NOMO-1 (cell line): ENCODE data around the gene PABPN1L.
A peak's percentile ranks its signal among the peaks of the same experiment; 100 is the strongest.

Experiments
- DNase-seq, 2 experiments: peaks; one replicate each; lab custom pipeline; 2025; ENCODE audit not compliant: unreplicated experiment in 2 of 2; lab: John Stamatoyannopoulos, UW

Gene PABPN1L

DNA sequence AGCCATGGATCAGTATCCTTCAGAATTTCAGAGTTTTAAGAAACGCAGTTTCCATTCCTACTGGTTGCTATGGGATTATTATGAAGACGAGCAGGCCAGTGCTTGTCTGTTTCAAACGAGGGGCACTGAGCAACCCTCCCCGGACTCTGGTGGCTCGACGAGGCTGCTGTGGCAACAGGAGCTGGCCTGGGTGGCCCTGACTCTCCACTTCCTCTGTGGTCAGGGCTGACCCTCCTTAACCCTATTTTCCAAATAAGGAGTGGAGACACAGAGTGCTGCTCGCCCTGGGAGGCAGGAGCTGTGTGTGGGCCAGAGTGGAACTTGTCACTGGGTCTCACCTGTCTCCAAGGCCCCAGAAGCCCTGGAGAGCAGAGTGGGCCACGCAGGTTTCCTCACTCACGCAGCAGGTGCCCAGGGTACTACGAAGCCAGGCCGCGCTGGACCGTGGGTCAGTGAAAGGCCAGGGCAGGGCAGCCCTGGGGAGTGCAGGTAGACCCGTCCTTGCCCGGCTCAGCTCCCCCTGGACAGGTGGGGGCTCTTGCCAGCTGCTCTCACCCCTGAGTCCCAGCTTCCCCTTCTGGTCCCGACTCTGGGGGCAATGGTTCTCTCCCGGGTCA, 13.0 kb downstream of the PABPN1L start:
- DNase-seq: no peak

DNA sequence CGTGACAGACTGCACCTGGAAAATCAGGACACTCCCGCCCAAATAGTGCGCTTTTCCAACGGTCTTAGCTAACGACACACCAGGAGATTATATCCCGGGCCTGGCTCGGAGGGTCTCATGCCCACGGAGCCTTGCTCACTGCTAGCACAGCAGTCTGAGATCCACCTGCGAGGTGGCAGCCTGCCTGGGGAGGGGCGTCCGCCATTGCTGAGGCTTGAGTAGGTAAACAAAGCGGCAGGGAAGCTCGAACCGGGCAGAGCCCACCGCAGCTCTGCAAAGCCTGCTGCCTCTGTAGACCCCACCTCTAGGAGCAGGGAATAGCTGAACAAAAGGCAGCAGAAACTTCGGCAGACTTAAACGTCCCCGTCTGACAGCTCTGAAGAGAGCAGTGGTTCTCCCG, 14.8 kb downstream of the PABPN1L start:
- DNase-seq: no peak

DNA sequence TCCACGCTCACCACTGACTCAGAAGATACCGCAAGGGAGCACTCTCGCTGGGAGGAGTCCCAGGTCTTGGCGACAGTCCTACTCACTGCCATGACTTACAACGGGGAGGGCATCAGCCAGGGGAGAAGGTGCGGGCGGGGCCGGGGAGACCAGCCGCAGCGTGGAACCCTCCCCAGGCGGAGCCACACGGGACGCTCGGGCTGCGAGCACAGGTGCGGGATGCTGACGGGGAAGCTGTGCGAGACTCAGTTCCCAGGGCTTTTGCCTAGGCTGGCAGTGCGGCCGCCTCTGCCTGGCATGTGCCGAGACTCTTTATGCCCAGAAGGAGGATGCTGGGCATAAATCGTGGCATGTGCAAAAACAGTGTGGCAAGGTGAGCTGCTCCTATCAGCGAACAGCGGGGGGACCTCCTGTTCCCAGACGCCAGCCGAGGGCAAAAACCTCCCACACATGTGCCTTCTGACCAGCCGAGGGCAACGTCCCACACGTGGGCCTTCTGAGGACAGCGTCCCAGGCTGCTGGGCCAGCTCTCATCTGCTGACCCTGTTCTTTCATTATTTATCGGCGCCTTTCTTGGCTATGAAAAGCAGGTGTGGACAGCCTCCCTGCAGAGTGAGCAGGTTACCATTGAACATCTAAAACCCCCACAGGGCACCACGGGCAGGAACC, 15.8 kb downstream of the PABPN1L start:
- no peak for DNase-seq

DNA sequence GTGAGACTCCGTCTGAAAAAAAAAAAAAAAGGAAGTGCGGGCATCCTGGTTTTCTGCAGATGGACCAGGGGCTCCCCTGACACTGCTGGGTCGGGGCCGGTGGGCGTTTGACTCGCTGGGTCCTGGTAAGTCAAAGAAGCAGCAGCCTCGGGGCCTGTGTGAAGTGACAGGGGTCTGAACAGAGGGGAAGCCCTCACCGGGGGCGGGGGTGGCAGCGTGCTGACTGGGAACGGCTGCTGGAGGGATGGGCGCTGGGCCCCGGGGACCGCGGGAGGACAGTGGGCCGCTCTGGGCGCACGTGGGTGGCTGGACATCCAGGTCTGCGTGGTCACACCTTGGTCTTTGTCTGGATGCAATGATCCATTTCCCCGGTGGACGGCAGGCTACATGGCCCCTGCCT, 17.9 kb downstream of the PABPN1L start:
- no peak for DNase-seq

DNA sequence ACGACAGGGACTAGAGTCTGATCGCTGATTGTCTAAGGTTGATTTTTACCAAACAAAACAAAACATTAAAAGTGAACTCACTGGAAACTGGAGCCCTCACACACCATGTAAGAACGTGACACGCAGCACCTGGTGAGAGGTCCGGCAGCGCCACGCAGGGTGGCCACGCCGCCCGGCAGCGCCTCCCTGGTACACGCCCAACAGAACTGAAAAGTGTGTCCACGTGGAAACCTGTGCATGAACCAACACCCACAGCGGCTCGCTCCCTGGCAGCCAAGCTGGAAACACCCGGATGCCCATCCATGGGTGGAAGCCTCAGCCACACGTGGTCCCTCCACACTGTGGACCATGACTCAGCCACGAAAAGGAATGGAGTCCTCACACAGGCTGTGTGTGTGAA, 18.8 kb downstream of the PABPN1L start:
- DNase-seq: no peak

- no peak for DNase-seq
Observed at GRCh38 chr16:88846088-88846487, 20.4 kb downstream of the PABPN1L start.

DNA sequence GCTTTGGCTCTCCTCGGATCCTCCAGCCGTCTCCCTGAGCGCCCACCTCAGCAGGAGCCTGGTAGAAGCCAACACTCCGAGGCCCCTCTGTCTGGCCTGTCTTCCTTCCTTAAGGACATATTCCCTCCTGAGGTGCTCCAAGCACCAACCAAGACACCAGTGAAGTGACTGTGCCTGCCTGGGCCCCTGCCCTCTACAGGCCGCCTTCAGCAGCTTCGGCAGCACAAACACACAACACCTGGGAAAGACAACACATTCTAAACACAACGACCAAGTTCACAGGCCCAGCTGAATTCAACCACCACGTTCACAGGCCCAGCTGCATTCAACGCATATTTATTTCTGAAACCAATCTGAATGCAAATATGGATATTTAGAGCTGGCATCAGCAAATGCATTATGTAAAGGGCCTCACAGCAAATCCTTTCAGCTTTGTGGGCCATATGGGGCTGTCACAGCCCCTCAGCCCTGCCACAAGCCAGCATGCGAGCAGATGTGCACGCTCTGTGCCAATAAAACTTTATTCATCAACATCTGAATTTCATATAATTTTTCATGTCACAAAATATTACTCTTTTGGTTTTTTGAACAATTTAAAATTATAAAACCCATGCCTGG, 21.9 kb downstream of the PABPN1L start:
- DNase-seq: no peak

- no peak for DNase-seq
Observed at GRCh38 chr16:88843256-88843655, 23.2 kb downstream of the PABPN1L start.

- DNase-seq: no peak
Observed at GRCh38 chr16:88842806-88843205, 23.7 kb downstream of the PABPN1L start.

DNA sequence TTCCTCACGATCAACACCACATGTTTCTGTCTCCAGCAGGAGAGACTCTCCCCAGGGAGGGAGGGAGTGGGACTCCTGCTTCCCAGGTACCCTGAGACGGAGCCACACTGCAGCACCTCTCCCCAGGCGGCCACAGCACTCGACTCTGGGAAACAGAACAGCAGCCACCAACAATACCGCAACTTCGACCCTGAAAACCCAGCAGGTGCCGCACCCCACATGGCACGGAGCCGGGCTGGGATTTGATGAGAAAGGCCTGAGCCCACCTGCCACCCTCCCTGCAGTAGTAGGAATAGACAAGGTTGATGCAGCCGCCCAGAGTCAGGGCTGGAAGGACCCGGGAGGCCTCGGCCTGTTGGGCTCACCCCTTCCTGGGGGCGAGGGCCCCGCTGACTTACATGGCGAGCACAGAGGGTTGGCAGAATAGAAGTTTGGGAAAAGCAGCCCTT, 24.1 kb downstream of the PABPN1L start:
- DNase-seq: no peak

- no peak for DNase-seq
Observed at GRCh38 chr16:88841521-88842307, 24.7 kb downstream of the PABPN1L start.

- DNase-seq: no peak
Observed at GRCh38 chr16:88840600-88841215, 25.8 kb downstream of the PABPN1L start.

GRCh38 chr16:88839745-88840599, 26.5 kb downstream of the PABPN1L start:
- DNase-seq: peak; percentile 61 to 65

GRCh38 chr16:88839026-88839529, 27.4 kb downstream of the PABPN1L start:
- DNase-seq: no peak

GRCh38 chr16:88838566-88838965, 27.9 kb downstream of the PABPN1L start:
- DNase-seq: no peak

- no peak for DNase-seq
Observed at GRCh38 chr16:88837806-88838205, 28.7 kb downstream of the PABPN1L start.

DNA sequence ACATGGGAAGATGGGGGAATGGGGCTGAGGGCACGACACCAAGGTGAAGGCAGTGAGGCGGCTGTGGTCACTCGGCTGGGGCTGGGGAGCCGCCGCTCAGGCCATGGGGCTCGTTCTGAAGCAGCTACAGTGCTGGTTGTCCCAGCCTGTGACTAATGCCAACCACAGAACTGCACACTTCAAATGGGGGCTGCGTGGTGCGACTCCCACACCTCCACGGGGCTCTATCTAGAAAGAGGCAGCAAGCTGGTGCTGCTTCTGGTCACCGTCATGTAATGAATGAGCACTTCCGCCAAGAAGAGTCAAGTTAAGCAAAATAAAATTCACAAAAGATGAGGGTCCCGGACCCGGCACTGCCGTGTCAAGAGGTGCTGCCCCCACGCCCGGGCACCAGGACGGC, 29.7 kb downstream of the PABPN1L start:
- DNase-seq: no peak

- no peak for DNase-seq
Observed at GRCh38 chr16:88835818-88836217, 30.6 kb downstream of the PABPN1L start.

- no peak for DNase-seq
Observed at GRCh38 chr16:88835383-88835782, 31.1 kb downstream of the PABPN1L start.

- DNase-seq: no peak
Observed at GRCh38 chr16:88834670-88835069, 31.8 kb downstream of the PABPN1L start.
